Thoracic aorta (tissue), 2 donors: ENCODE results near the gene NIT1. TPM values are rescaled to one million over a fixed set of nuclear protein-coding genes. Genes with fewer than 3 reads are reported as not detected.
A peak's percentile ranks its signal among the peaks of the same experiment; 100 is the strongest.

Experiments used
- ATAC-seq: fragments of 150-250 bp; one replicate; pipeline ENCODE4 v1.8.0; 2017; ENCODE audit warnings: low read depth; ENCODE audit not compliant: insufficient number of reproducible peaks, low FRiP score
- DNase-seq: peaks from one replicate; pipeline ENCODE4 v3.0.0-alpha.2; 2020; ENCODE audit warnings: low spot score
- H3K27ac ChIP-seq, 2 donors: fragments of 200-600 bp; sonication (generic); 1 replicate in 1 of 2; 2 replicates in 1 of 2; pipeline ENCODE4 v1.5.1; 2016; ENCODE audit warnings: mild to moderate bottlenecking in 2 of 2, moderate library complexity in 2 of 2
- H3K27me3 ChIP-seq: fragments of 200-600 bp; sonication (generic); replicated peaks from 2 replicates; pipeline ENCODE4 v1.6.0; 2016; ENCODE audit warnings: mild to moderate bottlenecking; ENCODE audit not compliant: insufficient read depth
- H3K36me3 ChIP-seq: fragments of 200-600 bp; sonication (generic); one replicate; pipeline ENCODE4 v1.5.1; 2016
- H3K4me1 ChIP-seq, 2 donors: fragments of 200-600 bp; sonication (generic); 1 replicate in 1 of 2; 2 replicates in 1 of 2; pipeline versions ENCODE4 v1.5.1 to v1.6.0; 2016; ENCODE audit warnings: low read depth in 2 of 2, mild to moderate bottlenecking in 1 of 2; ENCODE audit not compliant: control insufficient read depth in 1 of 2
- H3K4me3 ChIP-seq: fragments of 200-600 bp; sonication (generic); 2 replicates; pipeline ENCODE4 v1.5.1; 2016; ENCODE audit warnings: mild to moderate bottlenecking
- H3K9me3 ChIP-seq: fragments of 200-600 bp; sonication (generic); 2 replicates; pipeline ENCODE4 v1.5.1; 2016
- total RNA-seq, 2 donors: library from RNA; depleted of rRNA; stranded (reverse); fragments of >200 nt; gene quantifications; one replicate each; pipeline versions ENCODE4 v1.1.0 to v1.2.3, GENCODE V29; 2016
- TF ChIP-seq, protein P1 (sequence below): fragments of 200-600 bp; sonication (generic); IDR thresholded peaks from one replicate; pipeline ENCODE4 v1.5.1; 2019; ENCODE audit warnings: antibody characterized with exemption

Gene NIT1
- total RNA-seq, 2 donors from 2014 or later: 25.3 to 42.1 TPM

DNA sequence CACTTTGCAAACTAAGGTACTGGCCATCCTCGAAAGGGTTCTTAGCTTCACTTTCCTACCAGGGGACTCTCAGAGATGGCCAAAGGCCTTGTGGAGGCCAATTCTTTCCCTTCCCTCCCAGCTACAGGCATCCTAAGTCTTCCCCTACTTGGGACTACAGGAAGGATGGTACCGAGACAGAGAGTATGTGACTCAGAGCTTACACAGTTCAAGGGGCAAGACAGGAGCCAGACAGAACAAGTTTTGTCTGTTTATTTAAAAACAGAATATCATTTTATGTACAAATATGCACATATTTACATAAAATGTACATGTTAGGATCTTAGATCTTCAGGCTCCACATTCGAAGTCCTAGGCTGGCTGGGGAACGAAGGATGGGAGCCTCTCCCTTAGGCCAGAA lies 47.1 kb upstream of the NIT1 start:
- Histone ChIP-seq H3K27ac (no peak overlapping the region), H3K4me1 (no peaks in the 10 kb centered on the region), H3K4me3 (no peak overlapping the region), H3K27me3 (no peaks in the 10 kb centered on the region), H3K36me3 (no peaks in the 10 kb centered on the region), H3K9me3 (no peaks in the 10 kb centered on the region)
- DNase-seq: no peak
- TF ChIP-seq, protein P1, sequence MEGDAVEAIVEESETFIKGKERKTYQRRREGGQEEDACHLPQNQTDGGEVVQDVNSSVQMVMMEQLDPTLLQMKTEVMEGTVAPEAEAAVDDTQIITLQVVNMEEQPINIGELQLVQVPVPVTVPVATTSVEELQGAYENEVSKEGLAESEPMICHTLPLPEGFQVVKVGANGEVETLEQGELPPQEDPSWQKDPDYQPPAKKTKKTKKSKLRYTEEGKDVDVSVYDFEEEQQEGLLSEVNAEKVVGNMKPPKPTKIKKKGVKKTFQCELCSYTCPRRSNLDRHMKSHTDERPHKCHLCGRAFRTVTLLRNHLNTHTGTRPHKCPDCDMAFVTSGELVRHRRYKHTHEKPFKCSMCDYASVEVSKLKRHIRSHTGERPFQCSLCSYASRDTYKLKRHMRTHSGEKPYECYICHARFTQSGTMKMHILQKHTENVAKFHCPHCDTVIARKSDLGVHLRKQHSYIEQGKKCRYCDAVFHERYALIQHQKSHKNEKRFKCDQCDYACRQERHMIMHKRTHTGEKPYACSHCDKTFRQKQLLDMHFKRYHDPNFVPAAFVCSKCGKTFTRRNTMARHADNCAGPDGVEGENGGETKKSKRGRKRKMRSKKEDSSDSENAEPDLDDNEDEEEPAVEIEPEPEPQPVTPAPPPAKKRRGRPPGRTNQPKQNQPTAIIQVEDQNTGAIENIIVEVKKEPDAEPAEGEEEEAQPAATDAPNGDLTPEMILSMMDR: no peak
- ATAC-seq: no peak

DNA sequence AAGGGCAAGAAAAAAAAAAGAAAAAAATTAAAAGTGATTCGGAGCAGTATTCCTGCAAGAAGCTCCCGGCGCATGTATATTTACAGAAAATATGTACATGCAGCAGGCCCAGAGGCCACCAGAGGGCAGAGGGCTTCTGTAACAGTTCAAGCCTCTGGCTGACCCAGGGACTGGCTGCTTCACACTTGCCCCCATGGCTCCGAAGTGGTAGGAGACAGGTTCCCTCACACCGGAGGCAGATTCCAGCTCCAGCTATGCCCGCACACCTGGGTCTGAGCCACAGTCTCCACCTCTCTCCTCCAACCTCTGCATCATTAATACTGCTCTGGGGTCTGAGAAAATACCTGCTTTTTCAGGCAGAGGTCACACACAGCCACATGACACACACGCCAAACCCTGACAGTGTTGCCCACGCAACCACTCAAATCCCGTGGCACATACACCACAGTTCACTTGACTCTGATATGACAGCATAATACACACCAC lies 46.0 kb upstream of the NIT1 start:
- H3K4me1 ChIP-seq: no peaks in the 10 kb centered on the region
- no peaks in the 10 kb centered on the region for H3K36me3 ChIP-seq
- TF ChIP-seq, protein P1: peak; percentile 32
- H3K27ac ChIP-seq: no peak overlapping the region
- no peaks in the 10 kb centered on the region for H3K27me3 ChIP-seq
- DNase-seq (no peak), ATAC-seq (no peak)
- H3K9me3 ChIP-seq: no peaks in the 10 kb centered on the region
- H3K4me3 ChIP-seq: no peak overlapping the region

DNA sequence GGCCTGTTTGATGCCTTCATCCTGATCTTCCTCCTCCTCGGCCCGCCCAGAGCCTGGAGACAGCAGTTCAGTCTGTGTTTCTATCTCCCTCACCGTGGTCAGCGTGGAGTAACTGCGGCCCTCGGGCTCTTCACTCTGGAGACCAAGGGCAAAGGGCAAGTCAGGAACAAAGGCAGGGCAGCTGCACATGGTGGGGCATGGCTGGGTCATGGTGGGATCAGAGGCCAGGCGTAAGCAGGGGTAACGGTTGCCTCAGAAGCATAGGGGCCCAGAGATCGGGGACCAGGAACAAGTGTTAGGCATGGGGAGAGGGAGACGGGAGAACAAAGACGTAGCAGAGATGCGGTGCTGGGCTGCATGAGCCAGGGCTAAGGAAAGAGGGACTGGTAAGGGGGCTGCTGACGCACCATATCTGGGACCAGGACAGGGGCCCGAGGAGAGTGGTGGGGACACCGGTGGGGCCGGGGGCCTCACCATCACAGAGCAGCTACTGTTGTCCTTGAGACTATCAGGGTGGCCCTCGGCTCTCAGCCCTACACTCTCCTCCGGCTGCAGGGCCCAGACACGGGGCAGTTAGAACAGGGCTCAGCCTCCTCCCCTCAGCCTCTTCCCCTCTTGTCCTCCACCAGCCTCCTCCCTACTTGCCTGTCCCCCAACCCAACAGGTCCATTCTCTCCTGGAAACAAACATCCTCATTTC lies 45.0 kb upstream of the NIT1 start:
- no peaks in the 10 kb centered on the region for H3K36me3 ChIP-seq
- ATAC-seq: no peak

DNA sequence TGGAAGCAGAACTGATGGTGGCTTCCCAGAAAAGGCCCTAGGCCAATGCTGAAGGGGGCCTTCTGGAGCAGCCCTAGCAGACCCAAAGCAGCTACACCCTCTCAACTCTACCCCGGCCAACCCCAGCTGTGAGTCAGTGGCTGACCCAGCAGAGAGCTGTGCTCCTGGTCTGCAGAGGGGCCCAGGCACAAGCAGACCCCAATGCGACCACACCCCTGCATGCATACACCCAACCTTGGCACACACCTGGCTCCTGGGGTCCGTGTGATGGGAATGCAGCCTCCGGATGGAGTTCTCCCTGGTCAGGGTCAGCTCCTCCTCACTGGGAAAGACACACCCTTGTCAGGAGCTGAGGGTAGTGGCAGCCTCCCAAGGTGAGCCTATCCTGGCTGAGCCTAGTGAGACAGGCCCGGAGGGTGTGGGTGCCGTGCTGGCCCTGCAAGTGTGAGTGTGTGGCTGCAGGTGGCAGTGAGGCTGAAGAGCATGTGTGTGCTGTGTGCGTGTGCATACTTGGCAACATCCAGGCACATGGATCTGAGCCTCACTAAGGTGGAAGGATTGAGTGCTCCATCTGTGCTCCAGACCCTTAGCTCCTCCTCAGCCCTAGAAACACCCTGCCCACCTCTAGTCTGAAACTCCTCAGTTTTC lies 44.3 kb upstream of the NIT1 start:
- no peaks in the 10 kb centered on the region for H3K27me3 ChIP-seq
- no peaks in the 10 kb centered on the region for H3K36me3 ChIP-seq
- no peak overlapping the region for H3K4me3 ChIP-seq
- H3K4me1 ChIP-seq: no peaks in the 10 kb centered on the region
- ATAC-seq (no peak), DNase-seq (no peak)
- no peaks in the 10 kb centered on the region for H3K9me3 ChIP-seq
- TF ChIP-seq, protein P1: no peak
- H3K27ac ChIP-seq: no peak overlapping the region

More for the DNA sequence above, 45.0 kb upstream of the NIT1 start:
- Histone ChIP-seq H3K27ac (no peak overlapping the region), H3K4me3 (no peak overlapping the region), H3K4me1 (no peaks in the 10 kb centered on the region), H3K27me3 (no peaks in the 10 kb centered on the region), H3K9me3 (no peaks in the 10 kb centered on the region)
- TF ChIP-seq, protein P1: no peak
- DNase-seq: no peak

DNA sequence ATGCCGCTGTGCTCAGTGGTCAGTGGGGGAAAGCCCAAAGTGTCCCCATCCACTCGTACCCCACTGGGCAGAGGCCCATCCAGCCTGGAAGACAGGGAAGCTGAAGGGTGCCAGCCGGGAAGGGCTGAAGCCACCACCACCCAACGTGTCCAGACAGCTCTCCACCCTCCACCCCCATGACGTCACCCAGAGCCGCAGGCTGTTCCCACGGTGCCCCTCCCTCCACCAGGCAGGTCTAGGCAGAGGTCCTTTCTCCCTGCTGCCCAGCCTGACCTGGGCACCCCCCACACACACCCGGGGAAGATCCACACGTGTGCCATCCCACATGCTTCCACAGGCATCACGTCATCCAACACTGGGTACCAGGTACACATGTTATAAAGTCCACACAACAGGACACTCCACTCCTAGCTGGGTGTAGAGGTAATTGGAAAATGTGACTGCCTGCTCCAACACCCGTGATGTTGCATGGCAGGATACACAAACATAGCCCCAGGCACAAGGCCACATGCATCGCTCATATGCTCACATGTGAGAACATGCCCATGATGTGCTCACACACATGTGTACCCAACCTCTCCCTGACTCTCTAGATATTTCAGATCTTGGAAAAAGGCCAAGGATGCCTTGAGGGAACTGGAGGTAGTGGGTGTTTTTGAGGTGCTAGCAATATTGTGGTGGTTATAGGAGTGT lies 43.1 kb upstream of the NIT1 start:
- DNase-seq: no peak
- no peak overlapping the region for H3K27ac ChIP-seq
- ATAC-seq: no peak
- H3K9me3 ChIP-seq: no peaks in the 10 kb centered on the region
- H3K4me1 ChIP-seq: no peaks in the 10 kb centered on the region
- TF ChIP-seq, protein P1: no peak
- H3K27me3 ChIP-seq: no peaks in the 10 kb centered on the region
- H3K36me3 ChIP-seq: no peaks in the 10 kb centered on the region
- H3K4me3 ChIP-seq: no peak overlapping the region
